Hepatocyte (in vitro differentiated cells): Measurements from ENCODE around the gene SPATA24.

Source experiments
- CTCF ChIP-seq: fragments of 200-600 bp; sonication (generic); IDR thresholded peaks from 2 replicates; pipeline ENCODE4 v1.5.1; 2016; ENCODE audit warnings: antibody characterized with exemption, mild to moderate bottlenecking; ENCODE audit not compliant: poor library complexity
- EZH2 ChIP-seq: fragments of 200-600 bp; sonication (generic); IDR thresholded peaks from 2 replicates; pipeline ENCODE4 v1.6.1; 2016; ENCODE audit warnings: antibody characterized with exemption, mild to moderate bottlenecking, borderline replicate concordance

GRCh38 chr5:139377226-139377625 lies 26.7 kb downstream of the SPATA24 start:
- no peak for TF ChIP-seq CTCF
- TF ChIP-seq EZH2 = no peak
